ENCODE measurements around the gene LMO2.

The LMO2 gene

DNA sequence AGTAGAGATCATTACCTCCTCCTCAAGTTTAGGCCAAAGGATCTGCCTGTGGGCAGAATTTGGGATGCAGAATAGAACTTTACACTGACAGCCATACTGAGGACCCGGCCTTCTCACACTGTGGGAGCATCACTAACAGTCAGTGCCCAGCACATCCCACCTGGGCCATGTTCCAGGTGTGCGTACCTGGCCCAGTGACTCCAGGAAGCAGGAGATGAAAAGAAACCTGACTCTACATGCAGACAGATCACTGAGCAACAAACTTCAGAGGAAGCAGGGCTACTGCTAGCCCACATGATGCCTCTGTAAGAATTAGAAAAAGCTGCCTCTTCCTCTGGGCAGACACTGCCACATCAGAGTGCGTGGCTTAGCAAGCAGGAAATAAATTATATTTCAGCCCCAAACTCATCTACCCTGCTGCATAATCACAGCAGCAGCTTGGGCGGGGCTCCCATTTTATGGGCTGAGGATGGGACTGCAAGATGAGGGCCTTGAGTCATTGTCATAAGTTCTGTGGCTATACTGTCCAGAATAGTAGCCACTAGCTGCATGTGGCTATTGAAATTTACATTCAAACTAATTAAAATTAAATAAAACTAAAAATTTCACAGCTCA, 6.0 kb upstream of the LMO2 start:
- no peak overlapping the region for H3K4me3 ChIP-seq
- peaks cover 0 to 16% (median 6%) of the 10 kb centered on the region in 4 donors for H3K4me1 ChIP-seq
- H3K36me3 ChIP-seq: no peaks in the 10 kb centered on the region
- no peak for DNase-seq
- H3K27ac ChIP-seq: no peak overlapping the region
- H3K27me3 ChIP-seq: no peaks in the 10 kb centered on the region
- TF ChIP-seq, protein P1, sequence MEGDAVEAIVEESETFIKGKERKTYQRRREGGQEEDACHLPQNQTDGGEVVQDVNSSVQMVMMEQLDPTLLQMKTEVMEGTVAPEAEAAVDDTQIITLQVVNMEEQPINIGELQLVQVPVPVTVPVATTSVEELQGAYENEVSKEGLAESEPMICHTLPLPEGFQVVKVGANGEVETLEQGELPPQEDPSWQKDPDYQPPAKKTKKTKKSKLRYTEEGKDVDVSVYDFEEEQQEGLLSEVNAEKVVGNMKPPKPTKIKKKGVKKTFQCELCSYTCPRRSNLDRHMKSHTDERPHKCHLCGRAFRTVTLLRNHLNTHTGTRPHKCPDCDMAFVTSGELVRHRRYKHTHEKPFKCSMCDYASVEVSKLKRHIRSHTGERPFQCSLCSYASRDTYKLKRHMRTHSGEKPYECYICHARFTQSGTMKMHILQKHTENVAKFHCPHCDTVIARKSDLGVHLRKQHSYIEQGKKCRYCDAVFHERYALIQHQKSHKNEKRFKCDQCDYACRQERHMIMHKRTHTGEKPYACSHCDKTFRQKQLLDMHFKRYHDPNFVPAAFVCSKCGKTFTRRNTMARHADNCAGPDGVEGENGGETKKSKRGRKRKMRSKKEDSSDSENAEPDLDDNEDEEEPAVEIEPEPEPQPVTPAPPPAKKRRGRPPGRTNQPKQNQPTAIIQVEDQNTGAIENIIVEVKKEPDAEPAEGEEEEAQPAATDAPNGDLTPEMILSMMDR (IDR thresholded peaks at IDR 0.05): no peak
- no peaks in the 10 kb centered on the region for H3K9me3 ChIP-seq
- intact Hi-C loops (cut with DNase I; ENCODE audit: low total_unique reads): no loop called here

DNA sequence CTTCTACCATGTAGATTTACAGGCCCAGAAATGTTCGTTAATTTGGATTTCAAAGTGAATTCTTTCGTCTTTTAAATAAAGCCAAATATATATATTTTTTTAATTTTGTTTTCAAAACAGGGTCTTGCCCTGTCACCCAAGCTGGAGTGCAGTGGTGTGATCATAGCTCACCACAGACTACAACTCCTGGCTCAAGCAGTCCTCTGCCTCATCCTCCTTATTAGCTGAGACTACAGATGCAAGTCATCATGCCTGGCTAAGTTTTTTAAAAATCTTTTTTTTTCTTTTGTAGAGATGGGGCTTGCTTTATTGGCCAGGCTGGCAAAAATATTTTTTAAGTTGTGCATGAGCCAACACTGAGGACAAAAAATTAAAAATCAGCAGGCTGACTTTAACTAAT, 5.0 kb upstream of the LMO2 start:
- DNase-seq: no peak
- H3K27me3 ChIP-seq: no peaks in the 10 kb centered on the region
- intact Hi-C loops (cut with DNase I; ENCODE audit: low total_unique reads): no loop called here
- no peak overlapping the region for H3K27ac ChIP-seq
- H3K4me1 ChIP-seq: peaks cover 0 to 16% (median 6%) of the 10 kb centered on the region in 4 donors
- TF ChIP-seq, protein P1 (IDR thresholded peaks at IDR 0.05): no peak
- no peak overlapping the region for H3K4me3 ChIP-seq
- no peaks in the 10 kb centered on the region for H3K9me3 ChIP-seq
- no peaks in the 10 kb centered on the region for H3K36me3 ChIP-seq

DNA sequence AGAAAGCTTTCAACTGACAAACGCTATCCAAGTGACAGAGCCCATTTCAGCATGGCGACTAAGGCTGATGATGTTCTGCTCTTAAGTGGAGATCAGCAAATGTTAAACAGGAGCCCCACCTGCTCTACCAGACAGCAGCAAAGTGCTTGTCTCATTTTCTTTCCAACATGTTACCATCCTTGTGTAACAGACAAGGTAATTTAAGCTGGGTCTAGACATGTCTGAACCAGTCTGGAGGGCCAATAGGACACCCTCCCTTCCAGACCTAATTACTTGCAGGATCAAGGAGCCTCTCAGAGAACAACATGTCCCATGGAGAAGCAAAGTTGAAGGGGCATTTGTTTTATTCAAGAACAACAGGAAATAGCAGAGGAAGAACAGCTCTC, 3.9 kb upstream of the LMO2 start:
- TF ChIP-seq, protein P1 (IDR thresholded peaks at IDR 0.05): no peak
- Histone ChIP-seq H3K4me1 (peaks cover 0 to 16% (median 6%) of the 10 kb centered on the region in 4 donors), H3K4me3 (no peak overlapping the region), H3K27ac (no peak overlapping the region), H3K27me3 (no peaks in the 10 kb centered on the region), H3K9me3 (no peaks in the 10 kb centered on the region), H3K36me3 (no peaks in the 10 kb centered on the region)
- intact Hi-C loops (cut with DNase I; ENCODE audit: low total_unique reads): no loop called here
- no peak for DNase-seq

DNA sequence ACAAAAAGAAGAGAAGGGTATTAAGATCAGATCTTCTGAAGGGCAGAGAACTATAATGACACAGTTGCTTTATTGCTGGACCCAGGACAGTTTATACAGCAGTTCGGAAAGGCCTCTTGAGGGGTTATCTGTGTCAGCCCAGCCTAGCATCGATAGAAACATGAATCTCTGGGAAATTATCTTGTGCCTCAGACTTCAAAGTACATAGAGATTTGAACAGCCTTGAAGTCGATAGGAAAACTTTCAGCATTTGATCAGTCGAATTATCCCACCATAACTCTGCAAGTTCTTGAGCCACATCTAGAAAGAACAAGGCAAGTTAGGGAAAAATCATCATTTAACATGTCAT, 2.5 kb upstream of the LMO2 start:
- Histone ChIP-seq H3K9me3 (no peaks in the 10 kb centered on the region), H3K4me1 (peaks cover 0 to 12% (median 3%) of the 10 kb centered on the region in 4 donors), H3K4me3 (no peak overlapping the region), H3K27ac (no peak overlapping the region), H3K27me3 (no peaks in the 10 kb centered on the region), H3K36me3 (no peaks in the 10 kb centered on the region)
- DNase-seq: no peak
- TF ChIP-seq, protein P1 (IDR thresholded peaks at IDR 0.05): no peak
- intact Hi-C loops (cut with DNase I; ENCODE audit: low total_unique reads): no loop called here

DNA sequence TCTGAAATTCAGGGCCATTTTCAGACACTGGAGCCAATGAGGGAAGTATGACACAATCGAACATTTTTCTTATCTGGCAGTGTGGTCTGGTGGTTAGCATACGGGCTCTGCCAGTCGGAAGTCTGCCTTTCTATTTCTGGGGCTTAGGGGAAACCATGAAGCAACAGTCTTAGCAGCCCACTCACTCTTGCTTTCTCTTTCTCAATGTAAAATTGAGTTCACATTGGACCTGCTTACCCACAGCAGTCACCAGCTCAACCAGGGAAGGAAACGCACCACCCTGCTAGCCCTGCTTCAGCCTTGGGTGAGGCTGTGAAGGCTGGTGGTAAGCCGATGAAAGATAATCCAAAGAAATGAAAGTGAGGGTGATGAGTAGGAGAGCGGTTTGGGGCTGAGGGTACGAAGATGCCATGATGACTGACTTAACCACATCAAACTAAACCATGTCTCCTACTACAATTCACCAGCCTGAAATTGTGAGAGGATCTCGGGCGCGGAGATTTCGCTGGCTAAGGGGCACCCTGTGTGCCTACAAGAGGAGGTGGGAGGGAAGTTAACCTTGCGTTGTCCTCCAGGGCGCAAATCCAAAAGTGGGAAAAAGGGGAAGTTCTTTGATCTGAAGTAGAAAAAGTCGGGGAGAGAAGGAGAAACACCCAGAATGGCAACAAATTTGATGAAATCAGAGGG, 2.0 kb upstream of the LMO2 start:
- H3K4me1 ChIP-seq: peaks cover 0 to 7% (median under 1%) of the 10 kb centered on the region in 4 donors
- H3K27me3 ChIP-seq: no peaks in the 10 kb centered on the region
- intact Hi-C loops (cut with DNase I; ENCODE audit: low total_unique reads): no loop called here
- no peak overlapping the region for H3K27ac ChIP-seq
- H3K9me3 ChIP-seq: no peaks in the 10 kb centered on the region
- no peak for DNase-seq
- H3K36me3 ChIP-seq: no peaks in the 10 kb centered on the region
- TF ChIP-seq, protein P1 (IDR thresholded peaks at IDR 0.05): no peak
- H3K4me3 ChIP-seq: no peak overlapping the region

Data from tibial artery (tissue), 4 donors.